SIG-M5 treated with dmso at 0.1 percent for 504 hours (cell line): ENCODE results near the gene CC2D2B.
A peak's percentile ranks its signal among the peaks of the same experiment; 100 is the strongest.
"Not testable (repeated sequence)": the region's sequence is repeated elsewhere in the genome, so short reads cannot be mapped to it uniquely, and the experiment has no call there.

Experiments used
- DNase-seq: peaks from one replicate; lab custom pipeline; 2025; ENCODE audit not compliant: unreplicated experiment; lab: John Stamatoyannopoulos, UW

CC2D2B gene, protein sequence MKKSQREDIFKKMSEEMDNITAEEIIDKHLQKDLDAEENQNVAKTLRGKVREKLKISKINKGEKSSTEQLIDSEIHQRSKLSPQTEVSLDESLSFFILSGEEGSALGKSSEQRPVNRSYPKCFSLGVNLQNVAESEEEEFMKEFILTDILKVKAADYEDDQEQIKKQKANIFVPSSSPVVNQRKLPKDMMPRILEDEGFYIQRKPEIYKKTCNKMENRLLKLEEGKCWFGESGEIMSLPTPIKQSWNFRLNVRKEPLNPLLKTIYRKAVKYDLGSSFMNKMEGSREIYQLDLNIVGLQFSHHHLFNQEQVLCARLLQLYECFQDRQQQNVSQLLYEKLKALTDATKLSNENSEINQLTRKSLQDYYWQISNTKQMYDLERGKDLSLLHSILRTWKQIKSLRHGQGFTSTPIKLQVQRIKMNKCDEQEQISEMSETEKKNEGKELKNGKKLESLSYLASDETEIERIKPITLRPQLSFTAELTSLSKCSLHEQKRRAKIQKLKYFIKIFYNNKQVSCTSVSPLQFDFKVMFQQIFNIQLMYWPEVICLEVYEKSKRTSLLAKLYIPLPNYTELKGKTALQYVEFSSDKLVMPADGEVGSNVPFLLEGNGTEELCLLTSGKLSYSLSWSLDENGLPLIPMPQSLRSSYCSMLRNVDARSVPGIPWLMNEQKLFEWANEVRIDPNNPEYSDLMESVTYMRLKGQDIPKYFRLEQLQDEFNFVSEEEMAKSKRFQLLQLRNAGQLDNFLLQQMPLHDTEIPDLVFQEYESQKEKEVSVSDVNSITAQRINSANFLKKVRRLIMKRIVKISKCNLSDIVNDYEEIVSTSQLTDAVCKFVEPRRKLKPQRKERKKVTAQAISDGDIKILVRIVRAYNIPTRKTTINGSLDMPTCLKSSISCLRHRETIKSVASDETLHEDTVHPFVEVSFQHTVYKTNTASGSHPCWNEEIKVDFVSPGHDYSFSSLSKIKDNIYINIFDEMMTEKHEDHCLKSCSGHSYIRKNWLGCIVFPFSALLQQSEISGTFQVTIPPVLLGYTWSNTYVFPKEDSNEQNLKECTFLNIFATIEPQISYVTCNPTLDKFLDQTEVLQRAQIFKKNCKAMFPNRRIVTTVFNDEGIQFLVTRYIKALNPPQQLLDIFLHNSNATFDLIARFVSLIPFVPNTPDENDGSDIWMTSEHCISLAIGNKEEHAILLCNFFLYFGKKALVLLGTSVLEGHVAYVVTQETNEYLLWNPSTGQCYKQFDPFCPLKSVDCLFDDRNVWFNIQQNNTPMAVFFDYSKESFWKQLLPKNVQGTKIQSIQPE (N-terminal part only)

DNA sequence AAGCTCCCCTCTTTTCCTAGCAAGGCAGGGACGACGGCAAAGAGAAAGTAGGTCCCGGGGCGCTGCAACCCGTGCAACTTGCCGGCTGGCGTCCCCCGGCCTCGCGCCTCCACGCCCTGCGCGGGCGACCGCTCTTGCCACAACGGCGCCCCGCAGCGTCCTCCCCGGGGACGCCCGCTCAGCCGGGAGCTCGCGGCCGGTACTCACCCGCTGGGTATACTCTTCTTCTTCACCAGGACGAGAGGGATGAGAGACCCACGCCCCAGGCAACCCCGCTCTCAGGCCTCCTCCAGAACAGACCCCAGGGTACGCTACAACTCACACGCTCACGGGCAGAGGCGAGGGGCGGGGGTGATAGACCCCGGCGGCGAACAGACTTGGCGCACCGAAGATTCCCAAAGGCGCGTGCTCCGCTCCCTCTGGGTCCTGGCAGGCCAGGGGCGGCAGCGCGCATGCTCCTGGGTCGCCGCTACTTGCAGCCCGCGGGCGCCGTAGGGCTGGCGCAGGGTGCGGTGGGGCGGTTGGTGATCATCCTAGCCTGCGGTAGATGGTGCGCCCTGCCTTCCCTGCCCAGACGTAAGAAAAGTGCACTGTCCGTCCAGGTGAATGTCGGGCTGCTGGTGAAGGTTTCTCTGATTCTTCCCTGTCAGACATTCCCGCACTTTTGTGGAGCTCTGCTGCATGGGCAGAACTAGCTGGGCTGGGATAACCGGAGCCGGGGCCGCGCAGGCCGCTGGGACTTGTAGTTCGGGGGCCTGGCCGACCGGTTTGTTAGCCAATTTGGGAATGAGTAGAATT is at the start of gene CC2D2B:
Gene CC2D2B (plus strand): TSS at position 520 of the 798 bp plus-strand sequence. CDS start 3,349 bp downstream, outside the sequence.
- peak; percentile 56 for DNase-seq

DNA sequence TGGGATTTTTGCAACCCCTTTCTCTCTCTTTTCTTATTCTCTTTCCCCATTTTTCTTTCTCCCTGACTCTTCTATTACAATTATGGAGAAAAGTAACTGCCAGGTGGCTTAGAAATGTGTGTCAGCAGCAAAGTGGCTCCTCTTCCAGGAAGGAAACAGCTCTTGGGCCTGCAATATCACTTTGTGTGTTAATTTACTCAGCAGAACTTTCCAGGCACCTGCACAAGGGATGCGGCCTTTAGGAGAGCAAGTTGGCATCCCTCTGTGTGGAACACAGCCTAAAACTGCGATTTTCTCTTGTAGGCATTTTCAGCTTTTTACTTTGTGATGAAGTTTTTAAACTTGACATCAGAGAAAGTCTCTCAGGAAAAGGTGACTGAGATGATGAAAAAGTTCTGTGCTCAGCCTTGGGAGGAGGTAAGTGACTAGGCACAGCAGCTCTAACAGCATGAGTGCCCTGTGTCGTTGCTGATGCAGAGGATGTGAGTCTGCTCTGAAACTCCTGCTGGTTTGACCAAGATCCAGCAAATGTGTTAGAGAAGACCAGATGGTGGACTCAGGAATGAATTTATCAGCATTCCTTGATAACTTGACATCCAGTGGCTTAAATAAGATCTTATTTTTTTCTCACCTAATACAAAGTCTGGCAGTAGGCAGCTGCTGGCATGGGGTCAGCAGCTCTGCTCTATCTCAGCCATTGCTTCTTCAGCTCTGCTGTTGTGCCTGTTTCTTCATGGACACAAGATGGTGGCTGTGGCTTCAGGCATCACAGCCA is 47.4 kb upstream of the CC2D2B start:
- no peak for DNase-seq

DNA sequence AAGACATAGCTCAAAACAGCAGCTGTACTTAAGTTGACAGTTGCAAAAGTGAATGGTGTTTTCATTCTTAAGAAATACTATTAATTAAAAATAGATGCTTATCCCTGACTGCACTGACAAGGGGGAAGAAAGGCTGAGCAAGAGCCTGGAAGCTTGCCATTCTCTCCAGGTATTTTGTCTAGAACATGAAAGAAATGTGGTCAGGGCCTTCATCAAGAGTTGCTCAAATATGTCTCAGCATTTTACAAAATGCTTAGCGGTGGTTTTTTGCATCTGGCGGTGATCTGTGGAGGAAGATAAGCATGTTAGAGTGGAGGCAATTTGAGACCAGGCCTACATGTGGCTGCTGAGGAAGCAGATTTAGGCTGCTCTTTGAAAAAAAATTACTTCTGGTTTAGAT is 46.4 kb upstream of the CC2D2B start:
- DNase-seq: no peak

DNA sequence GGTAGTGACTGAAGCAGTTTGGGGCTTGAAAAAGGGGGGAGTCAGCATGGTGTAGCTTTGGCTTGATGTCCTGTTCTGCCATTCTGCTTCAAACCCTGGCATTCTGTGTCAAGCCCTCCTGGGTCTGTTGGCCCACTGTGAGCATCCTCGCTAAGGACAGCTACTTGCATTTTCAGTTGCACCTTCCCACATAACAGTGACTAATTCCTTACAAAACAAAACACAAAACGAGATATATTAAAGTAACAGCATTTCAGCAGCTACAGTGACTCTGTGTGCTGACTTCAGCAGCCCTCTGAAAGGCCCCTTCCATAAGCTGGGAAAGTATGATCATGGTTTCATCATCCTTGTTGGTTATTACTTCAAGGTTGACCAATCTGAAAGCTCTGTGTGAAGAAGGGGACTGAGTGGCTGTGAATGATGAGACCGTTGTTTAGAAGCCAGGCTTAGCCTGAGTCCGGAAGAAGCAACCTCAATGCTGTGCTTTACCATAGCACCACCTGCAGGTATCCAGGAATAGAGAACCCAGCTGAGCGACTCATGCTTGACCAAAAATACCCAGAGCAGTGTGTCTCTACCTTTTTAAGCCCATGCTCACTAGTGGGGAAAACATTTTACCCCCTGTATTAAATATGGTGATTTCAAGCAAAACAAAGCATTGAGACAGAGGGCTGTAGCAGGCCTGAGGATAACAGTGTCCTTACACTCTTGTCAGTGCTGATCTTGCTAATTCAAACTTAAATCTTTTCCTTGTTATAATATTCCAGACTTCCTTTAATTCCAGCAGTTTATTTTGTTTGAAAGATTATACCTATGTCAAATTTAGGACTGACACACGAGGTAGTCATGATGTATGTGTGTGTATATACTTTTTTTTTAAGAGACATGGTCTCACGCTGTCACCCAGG is 42.6 kb upstream of the CC2D2B start:
- DNase-seq: peak; percentile 86

DNA sequence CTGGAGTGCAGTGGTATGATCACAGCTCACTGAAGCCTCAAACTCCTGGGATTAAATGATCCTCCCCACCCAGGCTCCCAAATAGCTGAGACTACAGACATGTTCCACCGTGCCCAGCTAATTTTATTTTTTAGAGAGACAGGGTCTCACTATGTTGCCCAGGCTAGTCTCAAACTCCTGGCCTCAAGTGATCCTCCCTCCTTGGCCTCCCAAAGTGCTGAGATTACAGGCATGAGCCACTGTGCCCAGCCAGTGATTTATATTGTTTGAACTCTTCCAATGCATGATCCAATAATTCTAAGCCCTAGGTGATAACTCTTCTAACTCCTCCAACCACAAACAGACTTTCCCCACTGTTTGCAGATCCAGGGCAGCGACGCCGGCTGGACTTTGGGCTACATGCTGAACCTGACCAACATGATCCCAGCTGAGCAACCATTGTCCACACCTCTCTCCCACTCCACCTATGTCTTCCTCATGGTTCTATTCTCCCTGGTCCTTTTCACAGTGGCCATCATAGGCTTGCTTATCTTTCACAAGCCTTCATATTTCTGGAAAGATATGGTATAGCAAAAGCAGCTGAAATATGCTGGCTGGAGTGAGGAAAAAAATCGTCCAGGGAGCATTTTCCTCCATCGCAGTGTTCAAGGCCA is 41.8 kb upstream of the CC2D2B start:
- DNase-seq: no peak

DNA sequence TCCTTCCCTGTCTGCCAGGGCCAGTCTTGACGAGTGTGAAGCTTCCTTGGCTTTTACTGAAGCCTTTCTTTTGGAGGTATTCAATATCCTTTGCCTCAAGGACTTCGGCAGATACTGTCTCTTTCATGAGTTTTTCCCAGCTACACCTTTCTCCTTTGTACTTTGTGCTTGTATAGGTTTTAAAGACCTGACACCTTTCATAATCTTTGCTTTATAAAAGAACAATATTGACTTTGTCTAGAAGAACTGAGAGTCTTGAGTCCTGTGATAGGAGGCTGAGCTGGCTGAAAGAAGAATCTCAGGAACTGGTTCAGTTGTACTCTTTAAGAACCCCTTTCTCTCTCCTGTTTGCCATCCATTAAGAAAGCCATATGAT is 41.3 kb upstream of the CC2D2B start:
- DNase-seq: no peak

DNA sequence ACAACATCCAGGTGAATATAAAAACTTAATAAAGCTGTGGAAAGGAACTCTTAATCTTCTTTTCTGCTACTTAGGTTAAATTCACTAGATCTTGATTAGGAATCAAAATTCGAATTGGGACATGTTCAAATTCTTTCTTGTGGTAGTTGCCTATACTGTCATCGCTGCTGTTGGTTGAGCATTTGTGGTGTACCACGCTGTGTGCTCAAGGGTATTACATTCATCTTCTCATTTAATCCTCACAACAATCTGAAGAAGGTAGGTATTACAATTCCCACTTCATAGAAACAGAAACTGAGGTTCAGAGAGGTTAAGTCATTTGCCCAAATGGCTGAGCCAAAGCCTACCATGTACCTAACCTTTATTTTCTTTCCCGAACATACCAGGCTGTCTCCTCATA is 39.9 kb upstream of the CC2D2B start:
- DNase-seq: no peak

DNA sequence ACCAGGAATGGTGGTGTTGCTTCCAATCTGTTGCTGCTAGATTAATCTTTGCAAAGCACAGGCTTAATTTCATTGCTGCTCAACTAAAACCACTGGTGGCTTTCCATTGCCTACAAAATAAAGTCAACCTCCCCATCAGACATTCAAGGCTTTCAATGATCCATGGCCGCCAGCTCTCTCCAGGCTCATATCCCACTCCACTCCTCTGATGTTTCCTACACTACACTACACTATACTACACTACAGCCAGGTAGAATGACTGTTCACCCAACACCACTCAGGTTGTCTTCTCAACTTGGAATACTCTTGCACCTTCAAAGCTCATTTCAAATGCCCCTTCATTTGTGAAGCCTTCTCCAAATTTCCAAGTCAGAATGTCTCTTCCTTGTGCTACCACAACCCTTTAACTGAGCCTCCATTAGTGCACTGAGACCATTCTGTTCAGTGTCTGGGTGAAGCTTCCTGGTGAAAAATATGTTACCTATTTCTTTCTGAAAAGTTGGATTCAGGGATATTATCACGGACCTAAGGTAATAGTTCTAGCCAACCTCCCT is 35.5 kb upstream of the CC2D2B start:
- no peak for DNase-seq

DNA sequence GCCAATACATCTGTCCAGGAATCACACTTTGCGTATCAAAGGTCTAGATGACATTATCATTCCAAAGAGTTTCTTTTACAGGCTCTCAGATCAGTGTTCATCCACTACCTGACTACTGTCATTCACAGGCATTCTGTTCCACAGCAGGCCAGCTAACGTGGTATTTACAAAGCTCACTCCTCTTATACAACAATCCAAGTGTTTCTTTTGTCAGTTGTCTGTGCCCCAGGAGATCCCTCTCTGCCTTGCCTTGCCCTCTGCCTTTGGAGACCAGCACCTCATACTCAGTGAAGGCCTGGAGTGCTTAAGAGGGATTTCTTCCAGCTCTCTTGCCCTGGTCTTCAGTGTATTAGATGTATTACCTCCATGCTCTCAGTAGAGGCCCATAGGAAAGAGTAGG is 34.6 kb upstream of the CC2D2B start:
- DNase-seq: no peak

DNA sequence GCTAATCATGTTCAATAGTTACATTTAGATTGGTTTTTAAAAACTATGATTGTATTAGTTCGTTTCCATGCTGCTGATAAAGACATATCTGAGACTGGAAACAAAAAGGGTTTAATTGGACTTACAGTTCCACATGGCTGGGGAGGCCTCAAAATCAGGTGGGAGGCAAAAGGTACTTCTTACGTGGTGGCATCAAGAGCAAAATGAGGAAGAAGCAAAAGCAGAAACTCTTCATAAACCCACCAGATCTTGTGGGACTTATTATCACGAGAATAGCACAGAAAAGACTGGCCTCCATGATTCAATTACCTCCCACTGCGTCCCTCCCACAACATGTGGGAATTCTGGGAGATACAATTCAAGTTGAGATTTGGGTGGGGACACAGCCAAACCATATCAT is 34.1 kb upstream of the CC2D2B start:
- no peak for DNase-seq

DNA sequence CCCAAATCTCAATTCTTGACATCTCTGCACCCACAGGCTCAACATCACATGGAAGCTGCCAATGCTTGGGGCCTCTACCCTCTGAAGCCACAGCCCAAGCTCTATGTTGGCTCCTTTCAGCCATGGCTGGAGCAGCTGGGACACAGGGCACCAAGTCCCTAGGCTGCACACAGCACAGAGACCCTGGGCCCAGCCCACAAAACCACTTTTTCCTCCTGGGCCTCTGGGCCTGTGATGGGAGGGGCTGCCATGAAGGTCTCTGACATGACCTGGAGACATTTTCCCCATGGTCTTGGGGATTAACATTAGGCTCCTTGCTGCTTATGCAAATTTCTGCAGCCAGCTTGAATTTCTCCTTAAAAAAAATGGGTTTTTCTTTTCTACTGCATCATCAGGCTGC is 33.0 kb upstream of the CC2D2B start:
- not testable (repeated sequence) for DNase-seq

DNA sequence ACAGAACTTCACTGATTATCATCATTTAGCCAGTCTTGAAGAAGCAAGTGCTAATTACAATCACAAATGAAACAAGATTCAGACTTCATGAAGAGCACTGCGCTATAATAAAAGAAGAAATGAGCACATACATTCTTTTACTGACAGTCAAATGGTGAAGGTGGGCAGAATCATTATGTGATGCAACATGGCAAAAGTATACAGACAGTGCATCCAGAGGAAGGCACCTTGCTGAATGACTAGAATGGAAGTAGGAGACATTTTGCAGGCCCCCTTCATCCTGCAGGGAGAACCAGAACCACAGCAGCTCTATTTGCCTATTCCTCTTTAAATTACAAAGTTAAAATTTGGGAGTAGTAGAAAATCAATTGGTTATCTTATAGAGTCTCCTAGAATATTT is 31.0 kb upstream of the CC2D2B start:
- no peak for DNase-seq

DNA sequence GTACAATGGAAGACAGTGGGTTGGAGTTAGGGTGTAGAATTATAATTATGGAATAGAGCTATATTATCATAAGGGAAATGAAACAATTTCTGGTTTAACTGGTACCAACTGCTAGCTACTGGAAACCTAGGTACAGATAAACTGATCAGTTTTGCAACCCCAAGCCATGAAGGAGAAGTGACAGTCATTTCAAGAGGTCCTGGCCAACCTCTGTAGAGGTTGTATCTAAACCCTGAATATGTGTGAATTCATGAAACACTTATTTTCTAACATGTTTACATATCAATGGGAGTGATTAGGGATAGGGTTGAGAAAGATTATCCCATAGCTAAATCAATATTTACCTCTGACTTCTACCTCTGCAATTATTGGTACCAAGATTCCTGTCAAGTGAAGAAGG is 29.9 kb upstream of the CC2D2B start:
- DNase-seq: no peak

DNA sequence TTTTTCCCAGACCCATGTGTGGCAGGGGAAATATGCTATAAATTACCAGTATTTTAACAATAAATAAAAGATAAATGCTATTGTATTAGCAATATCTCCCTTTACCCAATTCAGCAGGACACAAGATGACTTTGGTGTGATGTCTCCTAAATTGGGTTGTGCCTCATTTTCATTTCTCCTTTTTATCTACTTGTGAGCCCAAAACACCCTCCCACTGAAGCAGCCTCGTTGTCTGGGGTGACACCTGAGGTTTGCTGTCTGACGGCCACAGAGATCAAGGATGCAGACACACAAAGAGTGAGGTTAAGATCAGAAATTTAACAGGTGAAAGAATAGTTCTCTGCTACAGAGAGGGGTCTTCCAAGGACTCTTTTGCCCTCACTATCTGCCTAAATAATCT is 27.1 kb upstream of the CC2D2B start:
- no peak for DNase-seq

DNA sequence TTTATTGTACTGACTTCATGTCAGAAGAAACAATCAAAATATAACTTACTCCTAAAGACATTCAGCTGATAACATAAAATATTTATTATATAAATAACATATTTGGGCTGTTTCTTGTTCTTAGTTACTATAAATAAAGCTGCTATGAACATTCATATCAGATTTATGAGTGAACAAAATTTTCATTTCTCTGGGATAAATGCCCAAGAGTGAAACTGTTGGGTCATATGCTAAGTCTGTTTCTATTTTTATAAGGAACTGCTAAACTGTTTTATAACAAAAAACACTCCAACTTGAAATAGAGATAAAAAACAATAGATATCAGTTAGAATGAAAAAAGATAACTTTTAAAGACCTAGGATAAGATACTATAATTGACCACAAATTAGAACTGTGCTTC is 26.5 kb upstream of the CC2D2B start:
- DNase-seq: no peak

DNA sequence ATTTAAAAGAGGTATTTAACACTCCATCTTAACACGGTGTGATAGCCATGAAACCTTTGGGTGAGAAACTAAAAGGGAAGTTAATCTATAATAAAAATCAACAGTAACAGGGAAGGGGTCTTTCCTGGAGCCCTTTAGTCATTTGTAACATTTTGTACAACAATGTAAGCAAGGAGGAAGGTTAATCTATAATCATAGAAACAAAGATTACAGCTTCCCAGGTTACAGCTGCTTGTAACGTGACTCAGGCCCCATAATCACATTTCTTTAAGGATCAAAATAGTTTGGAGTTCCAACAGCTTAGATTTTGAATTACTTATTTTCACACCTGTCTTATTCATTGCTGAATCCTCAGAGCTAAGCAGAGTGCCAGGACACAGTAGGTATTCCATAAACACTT is 17.9 kb upstream of the CC2D2B start:
- no peak for DNase-seq

DNA sequence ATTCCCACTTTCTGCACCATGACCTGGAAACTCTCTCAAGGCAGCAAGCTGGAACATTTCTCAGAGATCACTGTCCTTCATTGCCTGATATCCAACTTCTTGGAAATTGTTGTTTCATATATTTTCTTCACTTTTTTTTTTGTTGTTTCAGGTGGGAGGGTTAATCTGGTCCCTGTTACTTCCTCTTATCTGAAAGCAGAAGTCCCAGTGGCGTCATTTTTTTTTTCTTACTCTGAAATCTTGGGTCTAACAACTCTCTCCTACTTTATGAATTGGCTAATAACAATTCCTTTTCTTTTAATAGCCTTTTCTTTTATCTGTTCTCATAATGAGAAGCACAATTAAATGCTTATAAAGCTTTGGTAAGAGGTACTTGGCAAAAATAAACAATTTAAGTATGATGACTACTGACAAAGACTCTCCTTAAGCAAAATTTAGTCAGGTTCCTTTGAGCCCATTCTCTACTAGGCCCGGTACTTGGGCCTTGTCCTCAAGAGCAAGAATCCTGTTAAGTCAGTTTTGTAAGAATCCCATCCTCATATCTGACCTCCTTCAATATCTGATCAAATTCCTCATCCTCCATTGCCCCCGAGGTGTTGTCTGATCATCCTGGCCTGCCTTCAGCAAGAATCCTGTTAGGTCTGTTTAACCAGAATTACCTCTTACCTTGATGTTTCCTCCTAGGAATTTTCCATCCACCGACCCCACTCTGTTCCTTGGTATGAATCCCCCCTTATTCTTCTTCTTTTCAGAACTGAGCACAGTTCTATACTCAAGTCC is 11.5 kb upstream of the CC2D2B start:
- DNase-seq: peak; percentile 11
